Measurements from ENCODE around the gene MEIS1.
A peak's percentile ranks its signal among the peaks of the same experiment; 100 is the strongest.

MEIS1 gene

GRCh38 chr2:66445076-66445924 is 10.4 kb downstream of the MEIS1 start:
- no peak for DNase-seq

- DNase-seq = no peak
Measured at GRCh38 chr2:66445925-66446871, 11.3 kb downstream of the MEIS1 start.

GRCh38 chr2:66446941-66447340 is 12.0 kb downstream of the MEIS1 start:
- no peak for DNase-seq

- no peak for DNase-seq
Measured at GRCh38 chr2:66447677-66448076, 12.8 kb downstream of the MEIS1 start.

- no peak for DNase-seq
Measured at GRCh38 chr2:66448136-66448991, 13.4 kb downstream of the MEIS1 start.

- DNase-seq = no peak
Measured at GRCh38 chr2:66452214-66452613, 17.3 kb downstream of the MEIS1 start.

- DNase-seq = no peak
Measured at GRCh38 chr2:66452917-66453316, 18.0 kb downstream of the MEIS1 start.

GRCh38 chr2:66455490-66455889 is 20.6 kb downstream of the MEIS1 start:
- no peak for DNase-seq

GRCh38 chr2:66456183-66457041 is 21.5 kb downstream of the MEIS1 start:
- peak; percentile 8 for DNase-seq

- DNase-seq = peak; percentile 85
Measured at GRCh38 chr2:66457545-66457944, 22.6 kb downstream of the MEIS1 start.

- no peak for DNase-seq
Measured at GRCh38 chr2:66460031-66460430, 25.1 kb downstream of the MEIS1 start.

- no peak for DNase-seq
Measured at GRCh38 chr2:66461001-66461663, 26.2 kb downstream of the MEIS1 start.

GRCh38 chr2:66461664-66462500 is 27.0 kb downstream of the MEIS1 start:
- peak; percentile 73 for DNase-seq

GRCh38 chr2:66462501-66462825 is 27.5 kb downstream of the MEIS1 start:
- DNase-seq = no peak

- no peak for DNase-seq
Measured at GRCh38 chr2:66463206-66463755, 28.4 kb downstream of the MEIS1 start.

GRCh38 chr2:66464930-66465637 is 30.2 kb downstream of the MEIS1 start:
- DNase-seq = no peak

GRCh38 chr2:66466433-66466832 is 31.5 kb downstream of the MEIS1 start:
- DNase-seq = peak; percentile 30

GRCh38 chr2:66467718-66468117 is 32.8 kb downstream of the MEIS1 start:
- no peak for DNase-seq

- DNase-seq = no peak
Measured at GRCh38 chr2:66469214-66469902, 34.4 kb downstream of the MEIS1 start.
